Measurements from ENCODE around the gene TRIM2.
"Not testable (repeated sequence)": the region's sequence is repeated elsewhere in the genome, so short reads cannot be mapped to it uniquely, and the experiment has no call there.

The TRIM2 gene

DNA sequence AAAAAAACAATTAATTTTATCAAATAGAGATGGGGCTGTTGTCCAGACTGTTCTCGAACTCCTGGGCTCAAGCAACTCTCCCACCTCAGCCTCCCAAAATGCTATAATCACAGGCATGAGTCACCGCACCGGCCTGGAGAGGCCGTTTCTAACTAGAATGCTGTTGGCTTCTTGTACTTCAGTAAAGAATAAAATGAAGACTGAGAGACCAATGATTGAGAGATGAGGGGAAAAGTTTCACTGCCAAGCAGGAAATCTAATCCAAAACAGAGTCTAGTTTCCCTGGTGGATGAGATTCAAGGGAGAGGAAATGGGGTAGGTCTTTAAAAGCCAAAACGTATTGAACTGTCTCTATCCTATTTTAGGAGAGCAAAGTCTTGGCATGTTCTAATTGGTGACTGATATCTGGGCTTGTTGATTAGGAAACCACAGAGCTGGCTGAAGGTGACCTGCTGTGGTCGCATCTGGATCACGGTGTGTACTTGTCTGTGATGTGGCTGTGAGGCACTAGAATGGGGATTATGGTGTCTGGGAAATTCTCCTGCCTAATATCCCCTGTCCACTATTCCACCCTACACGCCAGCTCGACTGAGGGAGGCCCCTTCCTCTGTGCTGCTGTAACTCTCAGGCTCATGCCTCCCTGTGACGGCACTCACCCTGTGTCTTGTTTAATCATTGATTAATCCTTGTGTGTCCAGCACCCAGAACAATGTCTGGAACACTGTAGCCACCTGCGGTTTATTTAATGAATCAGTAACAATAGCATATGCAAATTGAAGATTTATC, 15.0 kb upstream of the TRIM2 start:
- DNase-seq (ENCODE audit: low spot score): no peak

DNA sequence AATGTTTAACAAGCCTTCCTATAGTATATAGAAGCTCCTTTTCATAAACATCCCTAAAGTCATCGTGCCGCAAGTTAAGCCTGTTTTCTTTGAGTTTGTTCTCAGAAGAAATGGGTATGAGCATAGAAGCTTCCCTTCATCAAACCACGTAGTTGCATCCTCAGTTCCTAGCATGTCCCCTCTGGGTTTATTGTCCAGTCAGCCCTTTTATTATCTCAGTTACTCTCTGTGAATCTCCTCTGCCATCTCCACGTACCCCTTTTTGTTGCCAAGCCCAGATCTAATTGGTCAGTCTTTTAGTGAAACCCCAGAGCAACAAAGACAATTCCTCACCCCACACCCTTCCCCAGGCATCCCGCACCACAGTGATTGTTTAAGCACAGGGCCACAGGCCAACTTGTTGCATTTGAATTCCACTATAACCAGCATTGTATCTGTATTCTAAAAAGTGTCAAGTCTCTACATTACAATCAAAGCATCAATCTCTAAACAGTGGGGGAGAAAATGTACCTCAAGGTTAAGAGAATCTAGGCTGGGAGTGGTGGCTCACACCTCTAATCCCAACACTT, 12.4 kb upstream of the TRIM2 start:
- no peak for DNase-seq (ENCODE audit: low spot score)

DNA sequence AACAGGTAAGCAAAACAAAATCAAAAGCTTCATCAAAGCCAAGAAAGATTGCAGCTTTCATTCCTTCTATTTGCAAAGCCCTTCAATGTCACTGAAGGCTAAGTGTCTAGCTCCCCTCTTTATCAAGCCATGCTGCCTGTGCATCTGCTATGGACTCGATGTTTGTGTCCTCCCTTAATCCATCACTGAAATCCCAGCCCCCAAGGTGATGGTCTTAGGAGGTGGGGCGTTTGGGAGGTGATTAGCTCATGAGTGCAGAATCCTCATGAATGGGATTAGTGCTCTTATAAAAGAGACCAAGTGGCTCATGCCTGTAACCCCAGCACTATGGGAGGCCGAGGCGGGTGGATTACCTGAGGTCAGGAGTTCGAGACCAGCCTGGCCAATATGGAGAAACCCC, 6.9 kb upstream of the TRIM2 start:
- DNase-seq (ENCODE audit: low spot score): no peak

DNA sequence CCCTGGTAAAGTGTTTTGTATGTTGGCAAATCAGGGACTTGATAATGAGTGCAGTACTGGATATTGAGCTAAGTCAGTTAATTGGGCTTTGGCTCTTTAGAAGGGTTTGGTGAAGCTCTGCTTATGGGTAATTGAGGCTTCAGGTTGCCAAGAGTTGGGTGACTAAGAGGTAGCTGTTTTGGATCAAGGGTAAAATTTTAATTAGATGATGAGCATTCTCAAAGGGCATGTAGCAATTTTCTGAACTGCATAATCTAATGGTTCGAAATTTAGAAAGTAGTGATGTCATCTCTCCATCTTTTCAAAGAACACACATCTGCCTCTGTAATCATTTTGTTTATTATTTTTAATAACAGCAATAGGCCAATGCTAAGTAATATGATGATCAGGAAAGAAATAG, 5.5 kb upstream of the TRIM2 start:
- no peak for DNase-seq (ENCODE audit: low spot score)

DNA sequence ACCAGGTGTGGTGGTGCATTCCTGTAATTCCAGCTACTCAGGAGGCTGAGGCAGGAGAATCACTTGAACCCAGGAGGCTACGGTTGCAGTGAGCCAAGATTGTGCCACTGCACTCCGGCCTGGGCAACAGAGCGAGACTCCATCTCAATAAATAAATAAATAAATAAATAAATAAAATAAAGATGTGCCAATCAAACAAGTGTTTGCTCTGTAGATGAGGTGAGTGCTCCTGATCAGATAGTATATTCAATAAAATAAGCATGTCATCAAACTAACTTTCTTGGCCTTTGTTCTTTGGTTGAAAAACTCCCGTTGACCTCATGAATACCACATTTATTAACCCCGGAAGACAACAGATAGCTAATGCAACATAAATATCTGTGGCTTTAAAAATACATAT, 497 bp upstream of the TRIM2 start:
- DNase-seq (ENCODE audit: low spot score): not testable (repeated sequence)

DNA sequence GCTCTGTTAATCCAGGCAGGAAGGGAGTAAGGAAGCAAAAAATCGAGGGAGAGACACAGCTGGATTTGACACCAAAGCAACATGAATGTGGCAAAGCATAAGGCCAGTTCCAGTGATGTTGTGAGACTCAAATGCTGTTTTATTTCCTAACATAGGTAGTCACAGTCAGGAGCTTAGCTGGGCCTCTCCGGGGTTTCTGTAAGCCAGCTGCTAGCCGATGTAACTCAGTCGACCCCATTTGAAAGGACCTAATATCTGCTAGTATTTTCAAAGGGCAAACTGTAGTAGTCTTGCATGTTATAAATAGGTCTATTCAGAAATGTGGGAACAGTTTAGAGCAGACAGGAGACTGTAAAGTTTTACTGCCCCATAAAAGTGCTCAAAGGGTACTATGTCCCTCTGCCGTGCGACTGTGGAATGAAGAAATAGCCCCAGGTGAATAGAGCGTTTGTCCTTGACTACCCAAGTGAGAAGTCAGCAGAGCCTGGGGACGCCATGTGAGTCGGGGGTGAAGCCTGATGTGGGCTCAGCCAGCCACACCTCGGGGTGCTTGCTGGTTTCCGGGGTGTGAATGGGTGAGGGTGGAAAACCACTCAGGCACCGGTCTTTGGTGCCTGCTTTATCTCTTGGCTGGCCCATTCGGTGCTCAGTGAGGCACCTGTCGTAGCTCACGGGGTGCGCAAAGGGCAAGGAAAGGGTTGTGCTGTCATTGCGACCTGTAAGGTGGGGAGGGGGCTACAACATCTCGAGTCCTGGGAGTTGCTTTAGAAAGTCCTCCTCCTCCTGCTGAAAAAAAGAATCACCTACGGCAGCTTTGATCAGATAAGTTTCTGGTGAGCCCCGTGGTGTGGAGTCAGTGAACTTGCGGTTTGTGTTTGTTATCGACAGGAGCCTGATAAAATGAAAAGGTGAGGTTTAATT, 745 bp downstream of the TRIM2 start:
- no peak for DNase-seq (ENCODE audit: low spot score)

DNA sequence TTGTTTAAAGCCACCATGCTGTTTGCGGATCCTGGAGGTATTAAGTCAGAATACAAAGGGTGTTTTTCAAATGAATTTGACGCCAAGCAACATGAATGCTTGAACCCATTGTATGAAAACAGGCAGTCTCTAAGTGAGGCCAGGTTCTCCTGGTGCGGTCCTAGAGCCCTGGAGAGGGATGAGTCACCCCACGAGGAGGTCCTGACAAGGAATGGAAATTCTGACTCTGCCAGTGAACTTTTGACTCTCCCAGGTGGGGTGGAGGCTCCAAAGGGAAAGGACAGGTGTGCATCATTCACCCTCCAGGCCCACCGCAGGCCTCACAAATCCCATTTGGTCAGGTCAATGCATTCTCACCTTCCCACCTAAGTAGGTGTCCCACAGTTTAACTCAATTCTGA, 1.5 kb downstream of the TRIM2 start:
- DNase-seq (ENCODE audit: low spot score): no peak

DNA sequence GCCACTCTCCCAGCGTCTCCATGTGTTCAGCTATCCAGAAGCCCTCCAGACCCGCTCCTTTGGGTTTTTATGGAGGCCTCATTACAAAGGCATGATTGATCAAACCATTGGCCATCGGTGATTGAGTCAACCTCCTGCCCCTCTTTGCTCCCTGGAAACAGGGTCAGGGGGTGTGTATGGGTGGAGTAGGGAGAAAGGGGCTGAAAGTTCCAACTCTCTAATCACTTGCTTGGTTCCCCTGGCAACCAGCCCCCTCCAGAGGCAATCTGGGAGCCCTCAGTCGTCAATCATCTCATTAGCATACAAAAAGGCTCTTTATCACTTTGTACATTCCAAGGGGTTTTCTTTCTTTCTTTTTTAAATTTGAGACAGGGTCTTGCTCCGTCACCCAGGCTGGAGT, 2.3 kb downstream of the TRIM2 start:
- DNase-seq (ENCODE audit: low spot score): no peak

DNA sequence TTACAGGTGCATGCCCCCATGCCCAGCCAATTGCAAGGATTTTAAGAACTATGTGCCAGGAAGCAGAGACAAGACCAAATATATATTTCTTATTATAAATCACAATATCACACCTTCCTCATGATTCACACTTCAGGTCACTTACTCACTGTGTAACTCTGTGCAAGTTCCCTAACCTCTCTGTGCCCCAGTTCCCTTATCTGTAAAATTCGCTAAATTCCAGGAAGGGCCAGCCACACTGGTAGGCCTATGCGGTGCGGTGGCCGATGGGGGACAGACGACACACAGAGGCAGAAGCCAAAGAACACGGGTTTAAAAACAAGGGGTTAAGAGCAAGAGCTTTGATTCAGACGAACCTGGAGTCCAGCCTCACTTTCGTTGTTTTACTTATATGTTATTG, 2.8 kb downstream of the TRIM2 start:
- no peak for DNase-seq (ENCODE audit: low spot score)

DNA sequence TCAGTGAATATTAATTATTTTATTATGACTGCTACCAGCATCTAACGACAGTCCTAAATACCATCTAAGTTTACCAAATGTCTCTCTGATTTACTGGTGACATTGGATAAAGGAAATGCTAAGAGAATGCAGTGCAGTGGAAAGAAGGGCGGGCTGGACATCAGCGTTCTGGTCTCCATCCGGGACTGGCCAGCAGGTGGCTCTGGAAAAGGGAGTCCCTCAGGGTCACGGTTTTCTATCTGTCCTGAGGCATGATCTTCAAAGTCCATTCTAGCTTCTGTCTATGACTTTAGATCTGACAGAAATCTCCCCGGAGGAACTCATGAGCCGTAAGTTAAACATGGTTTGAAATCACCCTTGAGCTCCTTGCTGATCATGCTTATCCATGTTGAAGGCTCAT, 3.3 kb downstream of the TRIM2 start:
- DNase-seq (ENCODE audit: low spot score): peak; percentile 51

DNA sequence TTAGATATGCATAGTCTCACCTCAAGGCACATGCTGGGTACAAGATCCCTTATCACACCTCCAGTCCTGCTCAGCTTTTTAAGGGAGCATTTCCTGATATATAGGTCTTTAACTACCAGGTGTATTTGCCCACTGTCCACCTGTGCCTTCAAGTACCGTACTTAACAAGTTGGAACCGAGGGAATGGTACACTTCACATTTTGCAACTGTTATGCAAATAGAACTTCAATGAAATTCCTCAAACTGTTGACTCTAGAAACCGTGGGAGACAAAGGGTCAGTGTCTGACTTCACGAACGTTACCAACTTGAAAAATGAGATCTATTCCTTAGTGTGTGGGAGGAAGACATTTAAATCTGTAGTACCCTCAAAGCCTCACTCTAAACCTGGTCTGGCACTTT, 5.2 kb downstream of the TRIM2 start:
- DNase-seq (ENCODE audit: low spot score): no peak

DNA sequence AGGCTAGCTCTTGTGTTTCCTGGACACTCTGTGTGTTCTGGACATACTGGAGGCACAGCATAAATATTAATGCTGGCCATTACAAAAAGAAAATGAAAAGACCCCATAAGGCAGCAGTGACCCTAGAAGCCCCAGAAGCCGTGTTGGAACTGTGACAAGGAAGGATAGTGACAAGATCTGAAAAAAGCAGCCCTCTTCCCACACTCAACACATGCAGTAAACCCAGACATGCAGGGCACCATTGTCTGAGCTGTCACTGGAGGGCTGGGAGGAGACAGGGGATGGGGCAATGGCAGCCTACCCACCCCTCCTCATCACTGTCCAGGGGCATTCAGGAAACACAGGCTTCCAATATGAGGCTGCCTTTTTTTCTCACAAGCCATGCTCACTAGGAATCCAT, 6.5 kb downstream of the TRIM2 start:
- no peak for DNase-seq (ENCODE audit: low spot score)

DNA sequence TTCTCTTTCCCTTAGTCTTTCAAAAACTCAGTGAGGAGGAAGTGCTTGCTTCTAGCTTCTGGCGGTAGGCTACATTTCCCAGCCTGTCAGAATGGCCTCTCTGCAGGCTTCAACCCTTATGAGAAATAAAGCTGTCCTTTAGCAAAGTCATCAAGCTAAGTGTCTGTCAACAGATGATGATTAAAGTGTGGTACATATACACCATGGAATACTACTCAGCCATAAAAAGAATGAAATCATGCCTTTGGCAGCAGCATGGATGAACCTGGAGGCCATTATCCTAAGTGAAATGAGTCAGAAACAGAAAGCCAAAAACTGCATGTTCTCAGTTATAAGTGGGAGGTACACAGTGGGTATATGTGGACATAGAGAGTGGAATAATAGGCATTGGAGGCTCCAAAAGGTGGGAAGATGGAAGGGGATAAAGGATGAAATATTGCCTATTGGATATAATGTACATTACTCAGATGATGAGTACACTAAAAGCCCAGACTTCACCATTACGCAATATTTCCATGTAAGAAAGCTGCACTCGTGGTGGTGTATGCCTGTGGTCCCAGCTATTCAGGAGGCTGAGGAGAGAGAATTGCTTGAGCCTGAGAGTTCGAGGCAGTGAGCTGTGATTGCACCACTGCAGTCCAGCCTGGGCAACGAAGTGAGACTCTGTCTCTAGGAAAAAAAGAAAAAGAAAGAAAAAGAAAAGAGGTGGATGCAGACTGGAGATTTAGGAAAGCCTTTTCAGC, 7.9 kb downstream of the TRIM2 start:
- DNase-seq (ENCODE audit: low spot score): no peak

DNA sequence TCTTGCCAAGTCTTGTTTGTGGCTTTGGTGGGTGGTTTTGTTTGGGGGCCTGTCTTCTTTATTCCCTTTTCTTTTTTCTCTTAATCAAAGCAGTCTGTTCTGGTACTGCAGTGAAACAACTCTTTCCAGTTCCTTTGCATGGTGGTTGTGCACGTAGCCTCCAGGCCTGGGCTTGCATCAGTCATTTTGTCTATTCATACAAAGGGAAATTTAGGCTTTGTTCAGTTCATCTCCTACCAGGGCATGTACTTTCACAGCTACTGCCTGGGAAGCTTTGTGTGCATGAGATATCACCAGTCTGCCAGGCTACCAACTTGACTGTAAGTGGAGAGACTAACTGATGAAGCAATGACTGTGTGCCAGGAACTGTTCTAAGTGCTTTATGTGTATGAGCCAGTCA, 8.5 kb downstream of the TRIM2 start:
- no peak for DNase-seq (ENCODE audit: low spot score)

DNA sequence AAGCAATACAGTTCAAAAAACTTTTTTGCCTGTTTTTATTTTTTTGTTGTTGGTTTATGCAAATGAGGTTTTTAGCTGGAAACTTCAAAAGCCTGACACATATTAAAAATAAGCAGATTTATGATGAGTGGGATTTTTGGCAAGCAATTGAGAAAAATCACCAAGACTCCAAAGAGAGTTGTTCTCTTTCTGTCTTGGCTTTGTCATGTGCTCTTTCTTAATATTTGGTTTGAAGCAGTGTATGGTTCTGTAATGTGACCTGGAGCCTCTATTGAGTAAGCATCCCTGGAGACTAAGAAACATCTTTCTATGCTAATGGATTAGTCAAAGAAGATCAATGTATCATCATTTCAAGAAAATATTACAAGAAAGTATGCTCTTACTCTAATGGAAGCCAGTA, 11.7 kb downstream of the TRIM2 start:
- no peak for DNase-seq (ENCODE audit: low spot score)

DNA sequence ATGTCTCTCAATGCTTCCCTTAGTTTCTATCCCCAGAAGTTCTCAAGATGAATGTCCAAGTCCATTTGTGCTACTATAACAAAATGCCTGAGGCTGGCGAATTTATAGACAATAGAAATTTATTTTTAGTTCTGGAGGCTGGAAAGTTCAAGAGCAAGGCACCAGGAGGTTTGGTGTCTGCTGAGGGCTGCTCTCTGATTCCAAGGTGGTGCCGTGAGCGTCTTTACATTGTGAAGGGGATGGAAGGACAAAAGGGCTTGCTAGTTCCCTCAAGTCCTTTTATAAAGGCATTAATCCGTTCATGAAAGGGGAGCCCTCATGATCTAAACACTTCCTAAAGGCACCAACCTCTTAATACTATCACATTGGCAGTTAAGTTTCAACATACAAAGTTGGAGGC, 12.3 kb downstream of the TRIM2 start:
- no peak for DNase-seq (ENCODE audit: low spot score)

DNA sequence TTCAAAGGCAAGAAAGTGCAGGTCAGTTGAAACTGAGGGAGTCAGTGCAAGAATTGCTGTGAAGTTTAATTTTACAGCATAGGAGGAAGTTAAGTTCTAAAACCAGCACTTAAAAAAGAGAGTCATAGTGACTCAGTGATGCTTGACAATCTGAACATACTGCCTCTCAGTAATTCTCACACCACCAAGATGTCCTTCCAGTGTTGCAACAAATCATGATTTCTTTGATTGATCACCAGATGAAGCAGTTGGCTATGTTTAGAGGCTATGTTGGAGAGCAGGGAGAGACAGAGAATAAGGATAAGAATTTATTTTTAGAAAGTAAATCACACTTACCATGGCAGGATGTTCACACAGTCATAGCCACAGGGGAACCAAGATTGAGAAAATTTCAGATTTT, 13.2 kb downstream of the TRIM2 start:
- peak; percentile 33 for DNase-seq (ENCODE audit: low spot score)

DNA sequence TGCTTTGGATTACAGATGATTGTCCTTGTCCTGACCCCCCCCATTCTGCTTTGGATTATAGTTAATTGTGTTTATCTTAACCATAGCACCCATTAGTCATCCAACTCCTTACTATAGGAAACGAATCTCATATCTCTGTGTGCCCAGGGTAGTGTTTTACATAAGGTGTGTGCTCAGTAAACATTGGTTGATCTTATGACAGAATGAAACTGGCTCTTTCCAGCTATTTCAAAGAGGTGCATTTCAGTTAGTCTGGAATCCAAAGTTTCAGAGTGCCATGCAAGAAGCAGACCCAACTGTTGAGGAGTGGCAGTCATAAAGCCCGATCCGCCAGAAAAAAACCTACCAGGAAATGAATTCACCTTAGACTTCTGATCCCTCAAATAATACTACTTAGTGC, 14.7 kb downstream of the TRIM2 start:
- DNase-seq (ENCODE audit: low spot score): no peak

DNA sequence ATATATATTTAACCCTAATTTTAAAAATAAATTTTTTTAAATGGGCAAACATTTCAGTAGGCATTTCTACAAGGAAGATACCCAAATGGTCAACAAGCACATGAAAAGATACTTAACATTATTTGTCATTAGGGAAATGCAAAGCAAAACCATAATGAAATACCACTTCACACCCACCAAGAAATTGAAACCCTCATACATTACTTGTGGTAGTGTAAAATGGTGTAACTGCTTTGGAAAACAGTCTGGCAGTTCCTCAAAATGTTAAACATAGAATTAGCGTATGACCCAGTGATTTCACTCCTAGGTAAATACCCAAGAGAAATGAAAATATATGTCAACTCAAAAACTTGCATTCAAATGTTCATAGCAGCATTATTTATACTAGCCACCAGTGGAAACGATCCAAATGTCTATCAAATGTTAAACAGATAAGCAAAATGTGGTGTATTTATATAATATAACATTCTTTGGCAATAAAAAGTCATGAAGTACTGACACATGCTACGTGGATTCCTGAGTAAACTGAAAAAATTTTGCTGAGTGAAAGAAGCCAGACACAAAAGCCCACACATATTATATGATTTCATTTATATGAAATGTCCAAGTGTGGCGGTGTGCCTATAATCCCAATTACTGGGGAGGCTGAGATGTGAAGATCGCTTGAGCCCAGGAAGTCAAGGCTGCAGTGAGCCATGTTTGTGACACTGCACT, 16.6 kb downstream of the TRIM2 start:
- no peak for DNase-seq (ENCODE audit: low spot score)

DNA sequence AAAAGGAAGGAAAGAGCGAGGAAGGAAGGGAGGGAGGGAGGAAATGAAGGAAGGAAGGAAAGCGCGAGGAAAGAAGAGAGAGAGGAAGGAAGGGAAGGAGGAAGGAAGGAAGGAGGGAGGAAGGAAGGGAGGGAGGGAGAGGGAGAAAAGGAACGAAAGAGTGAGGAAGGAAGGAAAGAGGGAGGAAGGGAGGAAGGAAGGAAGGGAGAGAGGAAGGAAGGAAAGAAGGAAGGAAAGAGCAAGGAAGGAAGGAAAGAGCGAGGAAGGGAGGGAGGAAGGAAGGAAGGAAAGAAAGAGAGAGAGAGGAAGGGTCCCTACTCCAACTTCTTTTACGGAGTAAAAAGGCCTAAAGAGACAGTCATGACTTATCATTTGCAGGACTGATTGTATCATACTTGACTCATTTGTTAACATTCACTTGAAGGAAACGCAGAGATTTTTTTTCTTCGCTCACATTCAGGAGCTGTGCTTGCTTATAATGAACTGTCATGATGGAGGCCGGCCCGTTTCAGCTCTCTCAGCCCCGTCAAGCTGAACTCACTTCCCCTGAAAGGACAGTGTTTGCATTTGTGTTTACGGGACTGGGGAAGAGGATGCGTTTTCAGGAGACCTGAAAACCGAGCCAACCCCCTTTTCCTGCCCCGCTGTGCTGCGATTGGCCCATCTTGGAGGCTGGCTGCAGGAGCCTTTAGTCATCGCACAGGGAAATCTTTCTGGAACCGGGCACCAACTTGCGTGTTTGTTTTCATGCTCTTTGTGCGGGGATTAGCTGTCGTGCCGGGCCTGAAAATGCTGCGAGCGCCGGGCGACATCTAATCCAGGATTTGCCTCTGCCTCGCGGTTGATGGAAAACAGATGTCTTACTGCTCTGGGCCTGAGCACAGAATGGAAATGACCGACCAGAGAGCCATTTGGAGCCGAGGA, 17.8 kb downstream of the TRIM2 start:
- peak; percentile 93 for DNase-seq (ENCODE audit: low spot score)

Data from RKO (cell line).